NCI-H510A treated with DMSO at 0.1 percent for 48 hours (cell line): Measurements from ENCODE around the gene PRH1.

Experiments used
- DNase-seq: peaks from one replicate; lab custom pipeline; 2025; lab: John Stamatoyannopoulos, UW

The PRH1 gene

GRCh38 chr12:10884086-10884725 lies at the start of gene PRH1:
TSS of gene PRH1 (minus strand) at chr12:10884255. CDS start at chr12:10884217, 38 bp downstream.
- no peak for DNase-seq

- DNase-seq = no peak
Measured at GRCh38 chr12:10928746-10929286, 44.8 kb upstream of the PRH1 start, which contains the start of gene PRH2. TSS of gene PRH2 (plus strand) at chr12:10929236. CDS start at chr12:10929274, 38 bp downstream.

DNA sequence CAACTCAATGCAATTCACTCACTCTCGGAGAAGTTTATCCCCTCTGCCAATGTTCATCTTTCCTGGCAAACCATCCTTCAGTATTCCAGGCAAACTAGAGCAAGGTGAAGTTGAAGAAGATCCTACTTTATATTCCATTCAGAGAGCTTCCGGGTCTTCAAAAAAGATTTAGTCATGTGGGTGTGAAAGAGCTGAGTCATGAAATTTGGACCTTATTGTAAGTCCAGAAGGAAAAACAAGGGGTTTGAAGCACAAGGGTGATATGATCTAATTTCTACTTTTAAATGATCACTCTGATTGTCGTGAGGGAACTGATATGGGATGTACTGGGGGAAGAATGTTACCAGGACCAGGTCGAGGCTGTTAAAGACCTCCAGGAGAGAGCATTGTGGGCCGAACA lies 42.2 kb upstream of the PRH1 start:
- DNase-seq = no peak

DNA sequence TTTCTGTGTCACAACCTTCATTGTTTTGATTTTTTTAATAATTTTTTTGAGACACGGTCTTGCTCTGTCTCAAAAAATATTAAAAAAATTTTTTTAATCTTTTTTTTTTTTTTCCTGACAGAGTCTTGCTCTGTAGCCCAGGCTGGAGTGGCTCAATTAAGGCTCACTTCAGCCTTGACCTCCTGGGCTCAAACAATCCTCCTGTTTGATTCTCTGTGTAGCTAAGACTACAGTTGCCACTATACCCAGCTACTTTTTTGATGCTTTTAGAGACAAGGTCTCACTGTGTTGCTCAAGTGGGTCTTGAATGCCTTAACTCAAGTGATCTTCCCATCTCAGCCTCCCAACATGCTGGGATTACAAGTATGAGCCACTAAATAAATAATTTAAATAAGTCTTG lies 35.8 kb upstream of the PRH1 start:
- DNase-seq = no peak

- DNase-seq = no peak
Measured at GRCh38 chr12:10910380-10910779, 26.3 kb upstream of the PRH1 start.

DNA sequence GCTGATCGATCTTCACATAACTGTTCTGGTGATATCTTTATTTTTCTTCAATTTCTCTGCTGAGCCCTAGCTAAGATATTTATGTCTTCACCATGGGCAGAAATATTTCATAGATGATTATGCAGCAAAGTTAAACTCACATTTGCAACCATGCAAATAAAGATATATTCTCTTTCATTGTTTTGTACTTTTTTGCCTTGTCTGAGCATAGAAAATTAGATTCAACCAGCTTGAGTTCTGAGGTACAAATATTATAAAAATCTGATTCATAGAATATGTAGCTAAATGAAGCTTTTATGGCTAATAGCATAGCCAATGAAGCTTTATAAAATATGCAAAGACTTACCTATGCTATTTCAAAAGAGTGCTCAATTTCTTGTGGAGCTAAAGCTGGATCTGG lies 25.4 kb upstream of the PRH1 start, which contains the start of gene TAS2R13:
TAS2R13 (minus strand) TSS at position 101 of the 400 bp plus-strand sequence. CDS start 264 bp downstream, outside the sequence.
- no peak for DNase-seq

GRCh38 chr12:10904686-10905085 lies 20.6 kb upstream of the PRH1 start:
- no peak for DNase-seq

GRCh38 chr12:10901427-10901826 lies 17.4 kb upstream of the PRH1 start:
- DNase-seq = no peak

- no peak for DNase-seq
Measured at GRCh38 chr12:10900972-10901371, 16.9 kb upstream of the PRH1 start.

GRCh38 chr12:10900530-10900929 lies 16.5 kb upstream of the PRH1 start:
- no peak for DNase-seq

DNA sequence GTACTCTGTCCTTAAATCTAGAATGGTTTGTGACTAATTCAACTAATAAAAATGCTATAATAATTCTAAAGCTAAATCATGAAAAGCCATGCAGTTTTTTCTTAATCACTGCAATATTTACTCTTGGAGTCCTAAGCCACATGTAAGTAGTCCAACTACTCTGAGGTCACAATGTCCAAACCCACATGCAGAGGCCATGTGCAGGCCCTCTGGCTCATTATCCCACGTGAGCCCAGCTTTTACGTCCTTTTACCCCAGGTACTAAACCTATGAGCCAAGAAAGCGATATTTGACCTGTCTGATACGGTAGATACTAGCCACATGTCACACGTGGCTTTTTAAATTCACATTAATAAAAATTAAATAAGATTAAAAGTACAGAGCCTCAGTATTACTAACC lies 12.8 kb upstream of the PRH1 start:
- no peak for DNase-seq

- peak; percentile 49 for DNase-seq
Measured at GRCh38 chr12:10891937-10892336, 7.9 kb upstream of the PRH1 start.

DNA sequence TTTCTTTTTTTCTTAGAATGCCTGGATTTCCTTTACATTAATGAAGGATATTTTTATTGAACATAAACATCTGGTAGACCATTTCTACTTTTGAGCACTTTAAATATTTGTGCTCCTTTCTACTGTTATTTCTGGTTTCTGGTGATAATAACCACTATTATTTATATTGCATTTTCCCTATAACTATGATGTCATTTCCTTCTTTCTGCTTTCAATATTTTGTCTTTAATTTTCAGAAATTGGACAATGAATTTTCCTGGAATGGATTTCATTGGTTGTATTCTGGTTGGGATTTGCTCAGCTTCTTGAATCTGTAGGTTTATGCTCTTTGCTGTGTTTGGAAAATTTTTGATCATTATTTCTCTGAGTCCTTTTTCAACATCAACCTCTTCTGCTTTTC lies 5.2 kb upstream of the PRH1 start:
- no peak for DNase-seq

DNA sequence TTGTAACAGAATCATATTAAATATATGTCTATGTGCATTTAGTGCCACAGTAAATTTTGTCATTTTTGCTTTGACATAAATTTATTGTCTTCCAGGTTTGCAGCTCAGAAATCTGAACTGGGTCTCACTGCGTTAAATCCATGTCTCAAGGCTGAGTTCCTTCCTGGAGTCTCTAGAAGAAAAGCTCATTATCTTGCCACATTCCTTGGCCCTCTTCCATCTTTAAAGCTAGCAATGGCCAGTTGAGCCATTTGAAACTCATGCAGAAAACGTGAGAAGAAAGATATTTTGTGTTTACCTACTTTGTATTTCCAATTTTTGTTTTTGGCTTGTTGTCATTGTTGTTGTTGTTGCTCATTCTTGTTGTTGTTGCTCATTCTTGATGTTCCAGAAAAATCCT lies 10.7 kb downstream of the PRH1 start:
- no peak for DNase-seq

DNA sequence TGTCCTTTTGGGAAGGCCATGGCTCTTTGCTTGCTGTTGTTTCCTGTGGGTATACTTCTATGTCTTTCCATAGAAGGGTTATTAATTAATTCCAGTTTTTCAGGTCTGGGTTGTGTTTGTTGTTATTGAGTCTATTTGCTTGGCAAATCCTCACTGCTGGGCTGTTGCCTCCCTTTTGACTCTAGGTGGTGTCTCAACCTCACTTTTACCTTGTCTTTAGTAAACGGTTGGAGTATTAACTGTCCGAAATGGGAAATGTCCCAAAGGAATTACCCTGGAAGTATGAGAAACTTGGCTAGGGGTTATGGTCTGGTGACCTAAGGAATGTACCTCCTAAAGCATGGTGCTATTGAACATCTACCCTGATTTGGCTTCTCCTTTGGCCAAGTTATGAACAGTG lies 16.7 kb downstream of the PRH1 start:
- DNase-seq = no peak

DNA sequence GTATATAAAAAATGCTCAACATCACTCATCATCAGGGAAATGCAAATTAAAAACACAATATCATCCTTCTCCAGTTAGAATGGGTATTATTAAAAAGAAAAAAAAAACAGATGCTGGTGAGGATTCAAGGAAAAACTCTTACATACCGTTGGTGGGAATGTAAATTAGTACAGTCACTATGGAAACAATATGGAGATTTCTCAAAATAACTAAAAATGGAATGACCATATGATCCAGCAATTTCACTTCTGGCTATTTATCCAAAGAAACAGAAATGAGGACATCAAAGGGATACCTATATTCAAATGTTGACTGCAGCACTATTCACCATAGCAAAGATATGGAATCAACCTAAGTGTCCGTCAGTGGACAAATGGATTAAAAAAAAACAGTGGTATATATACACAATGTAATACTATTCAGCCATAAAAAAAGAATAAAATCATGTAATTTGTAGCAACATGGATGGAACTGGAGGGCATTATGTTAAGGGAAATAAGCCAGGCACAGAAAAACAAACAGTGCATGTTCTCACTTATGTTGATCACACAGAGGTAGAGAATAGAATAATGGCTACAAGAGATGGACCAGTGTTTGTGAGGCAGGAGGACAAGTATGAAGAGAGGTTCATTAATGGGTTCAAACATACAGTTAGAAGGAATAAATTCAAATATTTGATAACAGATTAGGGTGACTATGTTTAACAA lies 20.4 kb downstream of the PRH1 start:
- DNase-seq = no peak

- no peak for DNase-seq
Measured at GRCh38 chr12:10861366-10861765, 22.7 kb downstream of the PRH1 start.

- DNase-seq = no peak
Measured at GRCh38 chr12:10855807-10856206, 28.2 kb downstream of the PRH1 start.

DNA sequence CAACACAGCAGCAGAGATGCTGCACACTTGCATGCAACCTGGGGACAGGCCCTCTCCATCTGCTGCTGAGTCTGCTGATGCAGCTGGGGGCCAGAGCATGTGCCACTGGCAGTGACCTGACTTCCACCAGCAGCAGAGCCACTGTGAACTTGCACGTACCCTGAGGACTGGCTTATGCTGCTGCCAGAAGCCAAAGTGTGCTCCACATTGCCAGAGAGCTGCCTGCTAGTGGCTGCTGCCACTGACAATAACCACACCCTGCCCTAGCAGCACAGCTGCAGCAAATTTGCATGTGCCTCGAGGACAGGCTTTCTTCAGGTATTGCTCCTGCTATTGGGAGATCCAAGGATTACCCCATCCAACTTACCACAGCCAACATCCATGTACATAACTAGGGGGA lies 30.3 kb downstream of the PRH1 start:
- DNase-seq = no peak

DNA sequence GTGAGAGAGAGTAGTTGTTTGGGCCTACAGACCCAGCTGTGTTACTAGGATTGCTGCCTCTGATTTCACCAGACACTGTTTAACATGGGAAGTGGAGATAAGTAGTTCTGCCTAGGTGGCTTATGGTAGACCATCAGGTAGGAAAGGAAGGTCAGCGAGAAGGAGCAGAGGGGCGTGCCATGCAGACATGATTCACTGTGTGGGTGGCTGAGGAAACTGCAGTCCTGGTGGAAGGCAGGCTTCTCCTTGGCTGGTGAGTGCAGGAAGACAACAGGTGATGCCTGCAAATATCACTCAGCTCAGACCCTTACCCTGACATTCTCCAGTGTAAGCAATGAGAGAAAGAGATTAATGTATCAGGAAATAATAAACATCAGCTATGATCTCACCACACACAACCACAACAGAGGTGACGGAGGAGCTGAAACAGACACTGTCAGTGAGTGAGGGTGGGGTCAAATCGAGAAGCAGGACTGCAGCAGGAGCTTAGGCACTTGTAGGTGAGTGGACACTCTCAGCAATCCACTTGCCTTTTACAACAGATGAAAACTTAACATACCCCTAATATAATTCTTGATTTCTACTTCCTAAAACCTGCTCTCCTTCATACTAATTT lies 32.7 kb downstream of the PRH1 start:
- no peak for DNase-seq

DNA sequence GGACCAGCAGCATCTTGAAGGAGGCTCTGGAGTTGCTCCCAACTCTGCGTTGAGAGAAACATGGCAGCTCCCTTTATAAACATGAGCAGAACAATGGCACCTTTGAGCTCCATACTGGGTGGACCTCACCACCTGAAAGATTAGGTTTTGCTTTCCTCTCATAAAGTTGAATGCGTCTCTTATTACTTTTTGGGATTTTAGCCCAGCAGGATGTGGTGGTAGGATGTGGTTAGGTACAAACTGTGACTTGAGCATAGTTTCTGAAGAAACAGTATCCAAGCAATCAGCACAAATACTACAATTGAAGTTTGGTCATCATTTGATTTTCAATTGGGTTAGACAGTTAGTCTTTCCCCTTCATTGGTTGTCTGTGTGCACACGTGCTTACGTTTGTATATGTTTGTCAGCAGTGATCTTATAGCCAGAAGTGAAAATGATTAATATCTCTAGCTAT lies 34.6 kb downstream of the PRH1 start, which contains the start of gene PRR4:
PRR4 (minus strand) TSS at position 51 of the 454 bp plus-strand sequence; CDS start at position 13, 38 bp downstream.
- no peak for DNase-seq

GRCh38 chr12:10847744-10848143 lies 36.3 kb downstream of the PRH1 start:
- no peak for DNase-seq

DNA sequence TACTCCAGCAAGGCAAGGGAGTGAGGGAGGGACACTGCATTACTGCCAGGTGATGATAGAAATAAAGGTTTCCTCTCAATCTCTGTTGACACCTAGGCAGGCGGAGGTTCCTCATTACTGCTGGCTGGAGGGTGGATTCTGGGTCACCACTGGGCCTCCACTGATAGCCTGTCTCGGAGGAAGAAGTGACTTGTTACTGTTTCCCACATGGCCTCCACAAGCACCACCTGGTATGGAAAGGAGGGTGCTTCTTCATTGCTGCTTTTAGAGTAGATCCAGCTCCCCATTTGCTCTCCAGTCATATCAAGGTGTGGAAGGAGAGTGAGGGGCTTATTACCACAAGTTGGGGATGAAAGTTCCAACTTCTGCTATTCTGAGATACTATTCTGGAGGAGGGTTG lies 41.2 kb downstream of the PRH1 start:
- DNase-seq = no peak
